ENCODE results near the gene SELENOO. TPM values are rescaled to one million over a fixed set of nuclear protein-coding genes. Genes with fewer than 3 reads are reported as not detected.

The SELENOO gene
- polyA plus RNA-seq, 1 experiment, result 6.8 TPM

- DNase-seq (ENCODE audit: low read depth, low spot score), result no peak
- ChIA-PET POLR2A (no interaction called here), CTCF (no interaction called here)
- Histone ChIP-seq H3K4me3 (ENCODE audit: low read depth, low read length) (no peak overlapping the region), H3K9me3 (ENCODE audit: control insufficient read depth, insufficient read depth, low read length) (peaks cover 16% of the 10 kb centered on the region; the same call in 1 of the 2 replicates), H3K27ac (ENCODE audit: low read depth, low read length) (no peak overlapping the region), H3K27me3 (ENCODE audit: control insufficient read depth, insufficient read depth, low read length) (no peaks in the 10 kb centered on the region)
- no peak for TF ChIP-seq CTCF (IDR thresholded peaks at IDR 0.05; ENCODE audit: low read depth, low read length)
Observed at GRCh38 chr22:50219800-50220602, 19.2 kb downstream of the SELENOO start.

DNA sequence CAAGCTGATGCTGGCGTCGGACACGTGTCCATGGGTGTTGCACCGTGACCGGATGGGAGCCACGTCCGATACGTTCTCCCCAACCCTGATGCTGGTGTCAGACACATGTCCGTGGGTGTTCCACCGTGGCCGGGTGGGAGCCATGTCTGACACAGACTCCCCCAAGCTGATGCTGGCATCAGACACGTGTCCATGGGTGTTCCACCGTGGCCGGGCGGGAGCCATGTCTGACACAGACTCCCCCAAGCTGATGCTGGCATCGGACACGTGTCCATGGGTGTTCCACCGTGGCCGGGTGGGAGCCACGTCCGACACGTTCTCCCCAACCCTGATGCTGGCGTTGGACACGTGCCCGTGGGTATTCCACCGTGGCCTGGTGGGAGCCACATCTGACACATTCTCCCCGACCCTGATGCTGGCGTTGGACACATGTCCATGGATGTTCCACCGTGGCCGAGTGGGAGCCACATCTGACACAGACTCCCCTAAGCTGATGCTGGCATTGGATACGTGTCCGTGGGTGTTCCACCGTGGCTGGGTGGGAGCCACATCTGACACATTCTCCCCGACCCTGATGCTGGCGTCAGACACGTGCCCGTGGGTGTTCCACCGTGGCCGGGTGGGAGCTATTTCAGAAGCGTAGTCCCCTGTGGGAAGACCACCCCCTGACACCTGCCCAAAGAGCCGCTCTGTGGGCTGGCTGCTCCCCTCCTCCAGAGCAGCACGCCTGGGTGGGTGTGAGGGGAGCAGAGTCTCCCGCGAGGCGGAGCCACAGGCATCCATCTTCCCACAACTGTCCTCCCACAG, 20.0 kb downstream of the SELENOO start:
- no peak for DNase-seq (ENCODE audit: low read depth, low spot score)
- Histone ChIP-seq H3K4me3 (ENCODE audit: low read depth, low read length) (no peak overlapping the region), H3K9me3 (ENCODE audit: control insufficient read depth, insufficient read depth, low read length) (peaks cover 16% of the 10 kb centered on the region; the same call in 1 of the 2 replicates), H3K27ac (ENCODE audit: low read depth, low read length) (no peak overlapping the region), H3K27me3 (ENCODE audit: control insufficient read depth, insufficient read depth, low read length) (no peaks in the 10 kb centered on the region)
- TF ChIP-seq CTCF (IDR thresholded peaks at IDR 0.05; ENCODE audit: low read depth, low read length), result no peak
- POLR2A ChIA-PET, result no interaction called here
- CTCF ChIA-PET, result interaction anchor here (0.6 kb wide), 1 partner anchor 10 kb away, joined by 3 read pairs; no protein-coding TSS in a partner anchor

DNA sequence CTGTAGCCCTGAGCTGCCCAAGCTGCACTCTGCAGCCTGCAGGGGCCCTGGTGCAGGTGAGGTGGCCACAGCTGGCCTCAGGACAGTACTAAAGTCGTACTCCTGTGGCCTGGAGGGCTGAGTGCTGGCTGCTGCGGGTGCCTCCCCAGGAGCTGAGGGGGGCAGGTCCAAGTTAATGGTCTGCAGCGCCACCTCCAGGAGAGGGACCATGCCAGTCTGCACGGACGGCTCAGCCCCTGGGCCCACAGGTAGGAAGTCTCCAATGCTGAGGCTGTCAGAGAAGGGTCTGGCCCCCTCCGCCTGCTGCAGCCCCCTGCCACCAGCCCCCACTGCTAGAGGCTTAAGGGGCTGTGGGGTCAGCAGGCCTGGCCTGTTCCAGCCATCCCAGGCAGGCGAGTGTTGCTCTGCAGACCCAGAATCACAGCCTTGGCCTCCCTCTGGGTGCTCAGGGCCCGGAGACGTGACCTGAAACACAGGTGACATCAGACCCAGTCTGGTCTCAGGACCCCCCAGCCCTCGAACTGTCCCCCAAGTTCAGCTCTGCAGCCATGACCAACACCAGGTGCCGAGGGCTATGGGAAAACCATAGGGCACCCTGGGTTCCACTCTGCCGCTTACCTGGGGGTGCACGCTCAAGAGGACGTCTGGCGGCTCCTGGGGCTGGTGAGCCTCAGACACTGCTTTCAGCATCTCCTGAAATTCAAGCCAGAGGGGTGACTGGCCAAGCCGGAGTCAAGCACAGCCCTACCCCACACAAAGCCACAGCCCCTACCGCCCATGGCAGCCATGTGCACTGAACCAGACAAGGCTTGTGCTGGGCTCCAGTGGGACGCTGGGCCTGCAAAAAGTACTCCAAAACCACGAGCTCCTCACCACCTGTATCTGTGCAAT, 20.8 kb downstream of the SELENOO start:
- Histone ChIP-seq H3K27me3 (ENCODE audit: control insufficient read depth, insufficient read depth, low read length) (no peaks in the 10 kb centered on the region), H3K9me3 (ENCODE audit: control insufficient read depth, insufficient read depth, low read length) (peaks cover 16% of the 10 kb centered on the region; the same call in 1 of the 2 replicates), H3K27ac (ENCODE audit: low read depth, low read length) (no peak overlapping the region), H3K4me3 (ENCODE audit: low read depth, low read length) (no peak overlapping the region)
- CTCF ChIA-PET, result interaction anchor here (1.0 kb wide), 1 partner anchor 16 kb away, joined by 3 read pairs; no protein-coding TSS in a partner anchor
- POLR2A ChIA-PET, result interaction anchor here (0.6 kb wide), 1 partner anchor 9 kb away, joined by 8 read pairs; no protein-coding TSS in a partner anchor
- no peak for DNase-seq (ENCODE audit: low read depth, low spot score)
- TF ChIP-seq CTCF (IDR thresholded peaks at IDR 0.05; ENCODE audit: low read depth, low read length), result no peak

DNA sequence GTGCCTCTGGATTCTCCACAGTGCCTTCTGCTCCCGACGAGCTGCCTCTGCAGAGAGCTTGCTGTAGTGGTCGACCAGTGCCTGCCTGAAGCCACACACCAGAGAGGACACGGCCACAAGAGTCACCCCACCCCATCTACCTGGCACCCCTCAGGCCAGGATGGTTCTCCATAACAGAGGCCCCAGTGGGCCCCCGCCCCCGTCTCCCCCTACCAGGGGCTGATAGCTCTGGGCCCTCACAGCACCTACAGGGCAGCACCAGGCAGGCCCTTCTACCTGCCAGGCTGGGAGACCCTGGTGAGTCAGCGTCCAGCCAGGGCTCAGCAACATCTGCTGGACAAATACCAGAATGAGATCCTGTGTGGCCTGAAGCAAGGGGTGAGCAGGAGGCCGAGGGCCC, 21.7 kb downstream of the SELENOO start:
- ChIA-PET CTCF (interaction anchor here (0.9 to 1.0 kb wide), 2 partner anchors 15 to 18 kb away, joined by 3 to 4 read pairs; no protein-coding TSS in a partner anchor), POLR2A (interaction anchor here (0.6 kb wide), 1 partner anchor 8 kb away, joined by 8 read pairs; no protein-coding TSS in a partner anchor)
- H3K9me3 ChIP-seq (ENCODE audit: control insufficient read depth, insufficient read depth, low read length), result peaks cover 16% of the 10 kb centered on the region; the same call in 1 of the 2 replicates
- no peak overlapping the region for H3K4me3 ChIP-seq (ENCODE audit: low read depth, low read length)
- H3K27me3 ChIP-seq (ENCODE audit: control insufficient read depth, insufficient read depth, low read length), result no peaks in the 10 kb centered on the region
- no peak overlapping the region for H3K27ac ChIP-seq (ENCODE audit: low read depth, low read length)
- TF ChIP-seq CTCF (IDR thresholded peaks at IDR 0.05; ENCODE audit: low read depth, low read length), result no peak
- no peak for DNase-seq (ENCODE audit: low read depth, low spot score)

Measured in AG04450 (cell line).